HepG2 (cell line): ENCODE measurements around the gene PRKCD. TPM values are rescaled to one million over a fixed set of nuclear protein-coding genes. Genes with fewer than 3 reads are reported as not detected.

ENCODE experiments used
- ARNT ChIP-seq: fragments of 450-650 bp; IDR thresholded peaks from 2 replicates; pipeline ENCODE4 v1.6.1; 2017
- ERF ChIP-seq: IDR thresholded peaks from 2 replicates; pipeline ENCODE4 v1.6.1; 2018; ENCODE audit warnings: missing biosample characterization, missing genetic modification reagents
- ETV6 ChIP-seq: sonication (generic); formaldehyde crosslinking; conservative IDR thresholded peaks from 2 replicates; pipeline ENCODE4 v1.4.0; 2020; ENCODE audit warnings: missing genetic modification reagents
- FOXA1 ChIP-seq, 2 experiments: fragments of 450-650 bp in 1 of 2; sonication (generic) in 1 of 2; formaldehyde crosslinking in 1 of 2; IDR thresholded peaks; 2 replicates each; pipeline versions ENCODE4 v1.4.0 to v1.6.1; 2016 to 2020; ENCODE audit warnings: missing genetic modification reagents in 1 of 2
- FOXO4 ChIP-seq: sonication (generic); formaldehyde crosslinking; conservative IDR thresholded peaks from 2 replicates; pipeline ENCODE4 v1.8.1; 2023; ENCODE audit warnings: missing genetic modification reagents
- HNF1A ChIP-seq, 2 experiments: sonication (generic) in 1 of 2; formaldehyde crosslinking in 1 of 2; IDR thresholded peaks; 2 replicates each; pipeline versions ENCODE4 v1.4.0 to v1.6.1; 2016 to 2020; ENCODE audit warnings: borderline replicate concordance in 1 of 2, low read depth in 1 of 2, mild to moderate bottlenecking in 1 of 2, missing genetic modification reagents in 1 of 2
- HNF4A ChIP-seq: sonication (generic); formaldehyde crosslinking; IDR thresholded peaks from 2 replicates; pipeline ENCODE4 v1.4.0; 2020; ENCODE audit warnings: missing genetic modification reagents
- HNRNPLL ChIP-seq: fragments of 200-400 bp; formaldehyde crosslinking; IDR thresholded peaks from 2 replicates; pipeline ENCODE4 v1.6.1; 2017; ENCODE audit warnings: mild to moderate bottlenecking, low read depth, low read length; ENCODE audit not compliant: poor library complexity, severe bottlenecking
- ISX ChIP-seq: sonication (generic); formaldehyde crosslinking; conservative IDR thresholded peaks from 2 replicates; pipeline ENCODE4 v1.5.0; 2020; ENCODE audit warnings: missing genetic modification reagents
- KDM2A ChIP-seq: sonication (generic); formaldehyde crosslinking; IDR thresholded peaks from 2 replicates; pipeline ENCODE4 v1.4.0; 2020; ENCODE audit warnings: low read depth, missing genetic modification reagents, borderline replicate concordance
- LCORL ChIP-seq, 2 experiments: fragments of 450-650 bp in 1 of 2; sonication (generic) in 1 of 2; formaldehyde crosslinking in 1 of 2; IDR thresholded peaks; 2 replicates each; pipeline versions ENCODE4 v1.5.0 to v1.6.1; 2017 to 2020; ENCODE audit warnings: antibody characterized with exemption in 1 of 2, missing genetic modification reagents in 1 of 2
- MNT ChIP-seq: fragments of 450-650 bp; IDR thresholded peaks from 2 replicates; pipeline ENCODE4 v1.6.1; 2016
- MYPOP ChIP-seq: sonication (generic); formaldehyde crosslinking; IDR thresholded peaks from 2 replicates; pipeline ENCODE4 v1.8.1; 2023; ENCODE audit warnings: mild to moderate bottlenecking, moderate library complexity, missing genetic modification reagents
- NR2F1 ChIP-seq, 2 experiments: fragments of 450-650 bp in 1 of 2; formaldehyde crosslinking in 1 of 2; IDR thresholded peaks; 2 replicates each; pipeline versions ENCODE4 v1.5.0 to v1.6.1; 2016 to 2020; ENCODE audit warnings: mild to moderate bottlenecking in 1 of 2, missing compliant biosample characterization in 1 of 2, missing genetic modification reagents in 1 of 2, moderate library complexity in 1 of 2
- NR2F2 ChIP-seq: IDR thresholded peaks from 2 replicates; pipeline ENCODE4 v1.6.1; 2012; ENCODE audit warnings: low read depth, inconsistent platforms, borderline replicate concordance
- RARG ChIP-seq: sonication (generic); formaldehyde crosslinking; IDR thresholded peaks from 2 replicates; pipeline ENCODE4 v1.4.0; 2020; ENCODE audit warnings: low read depth, mild to moderate bottlenecking, missing genetic modification reagents
- TARDBP ChIP-seq: sonication (generic); formaldehyde crosslinking; IDR thresholded peaks from 2 replicates; pipeline ENCODE4 v1.8.0; 2022; ENCODE audit warnings: mild to moderate bottlenecking, missing genetic modification reagents
- ZBTB7B ChIP-seq: sonication (generic); formaldehyde crosslinking; IDR thresholded peaks from 2 replicates; pipeline ENCODE4 v1.4.0; 2020; ENCODE audit warnings: missing genetic modification reagents
- ZEB1 ChIP-seq: IDR thresholded peaks from 2 replicates; pipeline ENCODE4 v1.6.1; 2012; ENCODE audit warnings: mild to moderate bottlenecking, low read depth, inconsistent platforms; ENCODE audit not compliant: insufficient replicate concordance
- ZNF367 ChIP-seq: sonication (generic); formaldehyde crosslinking; IDR thresholded peaks from 2 replicates; pipeline ENCODE4 v1.4.0; 2020; ENCODE audit warnings: missing genetic modification reagents, borderline replicate concordance
- polyA plus RNA-seq, 8 experiments: library from polyadenylated mRNA; depleted of rRNA in 3 of 8; stranded (reverse) in 7 of 8; unstranded in 1 of 8; fragments of >200 nt; fragmentation: Illumina TruSeq in 4 of 8; extraction: Trizol in 4 of 8; gene quantifications; 2 replicates each; pipeline versions ENCODE4 v1.2.1 to v1.2.3, GENCODE V29; 2011 to 2016; ENCODE audit warnings: low read depth in 4 of 8, missing spikeins in 1 of 8, mixed read lengths in 1 of 8; ENCODE audit not compliant: insufficient read depth in 1 of 8
- total RNA-seq, 5 experiments: library from RNA; depleted of rRNA; stranded (reverse); fragments of >200 nt; fragmentation: Illumina TruSeq; extraction: Trizol; gene quantifications; 2 replicates each; pipeline ENCODE4 v1.2.3, GENCODE V29; 2016; ENCODE audit warnings: low read depth in 1 of 5

The PRKCD gene
- total and polyA plus RNA-seq, 2 of the 13 experiments (the other 11 are each of a cell fraction or from before 2014, with no cell fraction given): 1.6 to 40.7 TPM

GRCh38 chr3:53170325-53171063 is 9.5 kb downstream of the PRKCD start (continued):
- TF ChIP-seq FOXA1 (IDR thresholded peaks at IDR 0.05): no peak
- TF ChIP-seq FOXA1 (CRISPR knock-in tag; IDR thresholded peaks at IDR 0.05): peak; percentile 2; the same call in 1 of the 2 replicates
- TF ChIP-seq KDM2A (CRISPR knock-in tag): no peak
- peak; percentile 34 for TF ChIP-seq HNRNPLL
- TF ChIP-seq MNT: peak; percentile 46; the same call in 1 of the 2 replicates
- peak; percentile 36 for TF ChIP-seq TARDBP (CRISPR knock-in tag)
- peak; percentile 92 for TF ChIP-seq HNF4A (CRISPR knock-in tag)
- no peak for TF ChIP-seq RARG (CRISPR knock-in tag)
- no peak for TF ChIP-seq ARNT
- no peak for TF ChIP-seq ETV6
- no peak for TF ChIP-seq LCORL (IDR thresholded peaks at IDR 0.05)
- no peak for TF ChIP-seq LCORL (CRISPR knock-in tag; IDR thresholded peaks at IDR 0.05)
- peak; percentile 19 for TF ChIP-seq ZEB1
- TF ChIP-seq HNF1A (IDR thresholded peaks at IDR 0.05; ENCODE audit: low read depth): no peak
- peak; percentile 43 for TF ChIP-seq HNF1A (CRISPR knock-in tag; IDR thresholded peaks at IDR 0.05; ENCODE audit: borderline replicate concordance)
- TF ChIP-seq NR2F2: 0 out of 2 replicates have a peak, but pooled peaks have one; percentile 18
- TF ChIP-seq ISX (CRISPR knock-in tag): no peak
- peak in 1 of 2 experiments; percentile 85; a peak in 2 of 4 replicates for TF ChIP-seq NR2F1 (CRISPR knock-in tag; IDR thresholded peaks at IDR 0.05)
- peak; percentile 51; the same call in 1 of the 2 replicates for TF ChIP-seq MYPOP
- TF ChIP-seq ERF (CRISPR knock-in tag): no peak
- peak; percentile 50; the same call in 1 of the 2 replicates for TF ChIP-seq ZBTB7B (CRISPR knock-in tag)
- TF ChIP-seq FOXO4: 0 out of 2 replicates have a peak, but pooled peaks have one; percentile 63
- TF ChIP-seq ZNF367 (CRISPR knock-in tag): 0 out of 2 replicates have a peak, but pooled peaks have one; percentile 32
